Measurements from ENCODE around the gene PLXNA2.

Gene PLXNA2

GRCh38 chr1:208033236-208033635 is 210.9 kb downstream of the PLXNA2 start:
- DNase-seq: no peak

GRCh38 chr1:208031932-208032320 is 212.3 kb downstream of the PLXNA2 start:
- no peak for DNase-seq

DNA sequence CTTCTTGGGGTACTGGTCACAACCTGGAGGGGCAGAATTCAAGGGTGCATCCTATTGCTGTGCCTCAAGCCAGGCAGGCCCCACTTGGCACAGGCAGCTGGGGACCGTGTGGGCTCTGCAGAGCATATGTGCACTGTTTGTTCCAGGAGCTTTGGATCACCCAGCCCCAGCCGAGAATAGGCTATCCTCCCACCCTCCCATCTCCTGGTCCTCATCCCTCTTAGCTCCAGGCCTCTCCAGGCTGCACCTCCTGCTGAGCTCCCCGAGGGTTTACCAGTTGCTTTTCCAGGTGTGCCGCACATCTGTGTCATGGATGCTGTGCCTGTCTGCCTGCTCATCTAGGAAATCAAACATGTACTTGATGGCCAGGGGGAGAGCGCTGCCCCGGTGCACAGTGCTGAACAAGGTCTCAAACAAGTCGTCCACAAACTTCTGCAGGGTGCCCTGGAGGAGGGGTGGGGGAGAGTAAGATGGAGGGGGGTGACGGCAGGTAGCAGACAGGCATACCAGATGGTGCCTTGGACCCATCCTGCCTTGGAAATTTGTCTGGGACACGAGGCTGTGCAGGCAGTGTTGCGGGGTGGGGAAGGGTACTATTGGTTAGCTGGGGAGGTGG is 212.8 kb downstream of the PLXNA2 start:
- DNase-seq: no peak

DNA sequence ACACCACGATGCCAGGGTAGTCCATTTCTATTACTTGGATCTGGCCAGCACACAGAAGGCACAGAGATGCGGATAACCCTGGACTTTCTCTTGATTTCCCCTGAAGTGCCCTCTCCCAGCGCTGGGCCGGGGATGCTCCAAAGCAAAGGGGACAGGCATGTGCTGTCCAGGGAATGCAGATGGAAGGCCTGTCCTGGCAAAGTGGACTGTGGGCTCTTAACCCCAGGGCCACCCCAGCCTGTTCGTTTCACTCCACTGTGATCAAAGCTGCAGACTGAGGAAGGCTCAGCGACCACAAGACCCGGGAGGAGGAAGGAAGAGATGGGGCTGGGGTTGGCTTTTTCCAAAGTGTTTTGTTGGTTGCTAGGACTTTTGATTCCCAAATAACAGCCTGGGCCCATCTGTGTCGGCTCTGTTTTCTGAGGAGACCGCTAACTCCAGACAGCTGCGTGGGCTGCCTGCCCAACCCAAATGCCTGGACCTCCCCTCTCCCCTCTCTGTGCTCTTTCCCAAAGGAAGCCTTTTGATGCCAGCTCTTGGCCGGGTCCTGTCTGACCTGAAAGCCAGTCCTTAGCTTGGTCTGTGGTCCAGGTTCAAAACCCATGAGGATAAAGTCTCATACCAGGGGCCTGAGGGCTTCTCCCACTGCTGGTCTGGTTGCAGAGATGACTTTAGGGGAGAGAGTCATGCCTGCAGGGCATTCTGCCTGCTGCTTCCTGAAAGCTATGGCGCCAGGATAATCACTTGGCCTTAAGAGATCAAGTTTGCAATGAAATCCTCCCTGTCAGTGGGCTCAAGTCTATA is 213.7 kb downstream of the PLXNA2 start:
- no peak for DNase-seq

GRCh38 chr1:208029381-208030287 is 214.6 kb downstream of the PLXNA2 start:
- no peak for DNase-seq

- no peak for DNase-seq
These were observed 215.7 kb downstream of the PLXNA2 start for GRCh38 chr1:208028526-208028925.

DNA sequence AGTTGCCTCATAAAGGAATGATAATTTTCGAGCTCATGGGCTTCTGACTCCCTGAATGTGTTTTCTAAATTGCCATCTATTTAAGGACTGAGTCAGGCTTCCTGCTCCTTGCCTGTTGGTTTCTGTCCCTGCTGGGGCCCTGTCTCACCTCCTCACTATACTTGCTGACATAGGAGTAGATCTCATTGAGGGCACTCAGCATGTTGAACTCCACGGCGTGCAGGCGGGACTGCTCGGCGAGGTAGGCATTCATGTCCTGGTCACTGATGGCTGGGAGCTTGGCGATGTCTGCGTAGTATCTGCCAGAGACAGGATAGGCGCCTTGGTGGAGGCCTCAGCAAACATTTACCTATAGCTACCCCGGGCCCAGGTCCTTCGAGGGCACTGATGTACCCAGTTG is 216.3 kb downstream of the PLXNA2 start:
- no peak for DNase-seq

DNA sequence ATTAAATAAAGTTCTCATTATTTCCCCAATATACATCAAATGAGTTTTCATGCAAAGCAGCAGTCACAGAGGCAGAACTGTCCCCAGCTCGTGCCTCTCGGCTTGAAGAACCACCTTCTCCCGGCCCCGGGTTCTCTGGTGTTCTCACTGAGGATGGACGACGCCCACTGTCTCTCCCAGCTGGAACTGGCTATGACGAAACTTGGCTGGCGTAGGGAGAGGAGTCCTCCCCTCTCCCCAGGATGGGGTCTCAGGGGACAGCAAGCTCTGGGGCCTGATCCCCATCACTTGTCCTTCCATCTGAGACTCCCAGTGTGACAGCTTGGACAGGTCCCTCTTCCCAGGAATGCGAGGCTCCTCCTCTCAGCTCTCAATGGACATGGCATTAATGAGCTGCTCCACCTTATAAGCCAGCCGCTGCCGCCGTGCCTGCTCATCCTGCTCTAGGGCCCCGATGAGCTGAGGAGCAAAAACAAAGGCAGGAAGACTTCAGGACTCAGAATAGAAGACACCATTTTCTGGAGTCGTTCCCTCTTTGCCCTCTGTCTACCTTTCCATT is 217.2 kb downstream of the PLXNA2 start:
- DNase-seq: no peak

DNA sequence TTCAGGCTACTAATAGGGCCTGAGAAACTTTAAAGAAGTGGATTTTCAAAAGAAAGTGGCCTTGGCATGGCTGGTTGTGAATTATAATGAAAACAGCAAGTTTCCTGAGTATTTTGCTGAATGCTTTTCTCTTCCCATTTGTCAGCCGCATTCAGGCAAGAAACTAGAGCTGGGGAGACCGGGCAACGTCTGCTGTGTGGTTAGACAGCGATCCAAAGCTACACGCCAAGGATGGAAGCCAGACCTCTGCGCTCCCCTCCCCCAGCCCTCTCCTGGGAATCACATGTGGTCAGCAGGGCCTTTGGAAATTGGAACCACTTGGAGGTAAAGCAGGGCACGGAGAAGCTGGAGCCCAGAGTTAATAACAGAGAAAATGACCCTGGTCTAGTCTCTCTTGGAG is 219.2 kb downstream of the PLXNA2 start:
- no peak for DNase-seq

DNA sequence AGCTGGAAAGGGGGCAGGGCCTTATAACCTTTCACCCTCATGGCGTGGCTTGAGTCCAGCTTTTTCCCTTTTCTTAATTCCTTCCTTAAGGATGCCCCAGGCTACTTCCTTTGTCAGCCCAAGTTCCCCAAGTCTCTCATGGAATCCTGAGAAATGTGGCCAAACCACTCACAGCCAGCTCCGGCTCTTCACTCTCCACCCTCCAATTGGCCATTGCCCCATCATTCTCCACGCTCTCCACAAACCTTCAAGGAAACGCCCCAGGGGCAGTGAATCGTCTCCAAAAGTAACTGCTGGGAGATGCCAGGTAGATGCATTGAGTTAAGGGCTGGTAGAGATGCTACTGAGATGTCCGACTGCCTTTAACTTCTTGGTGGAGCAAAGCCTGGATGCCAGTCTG is 219.8 kb downstream of the PLXNA2 start:
- no peak for DNase-seq

DNA sequence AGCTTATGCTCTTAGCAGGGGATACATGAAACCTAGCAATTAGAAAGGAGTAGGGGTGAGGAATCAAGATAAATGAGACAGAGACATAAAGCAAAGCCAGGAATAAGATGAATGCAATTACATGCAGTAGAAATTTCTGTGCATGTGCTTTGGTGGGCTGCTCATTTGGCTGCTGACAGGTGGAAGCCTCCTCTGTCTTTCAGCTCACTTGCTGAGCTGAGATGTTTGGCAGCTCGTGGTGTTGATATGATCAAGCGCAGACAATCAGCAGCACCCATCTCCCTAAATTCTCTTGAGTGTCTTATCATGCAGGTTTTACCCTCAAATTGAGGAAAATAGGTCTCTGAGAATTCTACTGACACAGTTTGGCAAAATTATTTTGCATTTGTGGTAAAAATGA is 224.9 kb downstream of the PLXNA2 start:
- DNase-seq: no peak

DNA sequence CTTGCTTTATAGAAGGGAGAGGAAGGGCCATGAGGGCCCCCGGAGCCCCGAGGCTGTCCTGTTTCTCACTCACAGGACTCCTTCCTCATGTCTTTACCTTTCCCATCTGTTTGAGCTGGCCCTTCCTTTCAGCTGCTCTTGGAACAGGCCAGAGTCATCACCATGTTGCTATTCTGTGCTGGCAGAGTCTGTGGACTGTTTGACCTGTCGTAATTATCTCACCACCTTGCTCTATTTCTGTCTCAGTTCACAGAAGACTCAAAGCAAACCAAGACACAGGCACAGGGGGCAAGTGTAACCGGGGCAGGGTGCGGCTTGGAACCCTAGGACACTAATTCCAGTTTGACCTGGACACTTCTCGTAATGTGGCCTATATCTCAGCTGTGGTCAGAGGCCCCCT is 228.9 kb downstream of the PLXNA2 start:
- no peak for DNase-seq

DNA sequence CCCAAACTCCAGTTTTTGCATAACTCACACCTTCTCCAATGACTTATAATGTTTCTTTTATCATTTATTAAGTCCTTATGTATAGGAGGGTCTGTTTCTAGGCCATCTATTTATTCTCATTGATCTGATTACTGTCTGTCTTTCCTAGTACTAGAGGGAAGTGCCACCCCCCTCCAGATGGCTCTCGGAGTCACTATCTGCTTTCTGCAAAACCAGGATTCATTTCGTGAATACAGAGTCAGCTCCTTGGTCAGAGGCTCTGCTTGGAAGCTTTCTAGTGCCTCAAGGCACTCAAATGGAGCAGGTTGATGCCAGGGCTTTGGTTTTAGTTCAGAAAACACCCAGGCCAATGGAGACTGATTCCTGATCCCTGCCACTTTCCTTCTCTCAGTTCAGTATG is 231.0 kb downstream of the PLXNA2 start:
- DNase-seq: no peak

DNA sequence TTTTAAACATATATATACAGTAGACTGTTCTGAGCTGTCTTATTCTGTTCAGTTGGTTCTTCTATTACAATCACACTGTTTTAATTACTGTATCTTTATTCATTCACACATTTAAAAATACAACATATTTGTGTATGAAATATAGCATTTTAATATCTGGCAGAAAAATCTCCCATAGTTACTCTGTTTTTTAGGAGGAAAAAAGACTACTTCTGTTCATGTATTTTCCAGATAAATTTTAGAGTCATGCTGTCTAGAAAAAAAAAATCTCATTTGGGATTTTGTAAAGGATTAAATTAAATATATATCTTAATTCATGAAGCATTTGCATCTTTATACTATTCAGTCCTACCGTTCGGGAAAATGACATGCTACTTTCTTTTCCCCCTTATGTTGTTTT is 231.5 kb downstream of the PLXNA2 start:
- no peak for DNase-seq

GRCh38 chr1:208010487-208011071 is 233.6 kb downstream of the PLXNA2 start:
- no peak for DNase-seq

DNA sequence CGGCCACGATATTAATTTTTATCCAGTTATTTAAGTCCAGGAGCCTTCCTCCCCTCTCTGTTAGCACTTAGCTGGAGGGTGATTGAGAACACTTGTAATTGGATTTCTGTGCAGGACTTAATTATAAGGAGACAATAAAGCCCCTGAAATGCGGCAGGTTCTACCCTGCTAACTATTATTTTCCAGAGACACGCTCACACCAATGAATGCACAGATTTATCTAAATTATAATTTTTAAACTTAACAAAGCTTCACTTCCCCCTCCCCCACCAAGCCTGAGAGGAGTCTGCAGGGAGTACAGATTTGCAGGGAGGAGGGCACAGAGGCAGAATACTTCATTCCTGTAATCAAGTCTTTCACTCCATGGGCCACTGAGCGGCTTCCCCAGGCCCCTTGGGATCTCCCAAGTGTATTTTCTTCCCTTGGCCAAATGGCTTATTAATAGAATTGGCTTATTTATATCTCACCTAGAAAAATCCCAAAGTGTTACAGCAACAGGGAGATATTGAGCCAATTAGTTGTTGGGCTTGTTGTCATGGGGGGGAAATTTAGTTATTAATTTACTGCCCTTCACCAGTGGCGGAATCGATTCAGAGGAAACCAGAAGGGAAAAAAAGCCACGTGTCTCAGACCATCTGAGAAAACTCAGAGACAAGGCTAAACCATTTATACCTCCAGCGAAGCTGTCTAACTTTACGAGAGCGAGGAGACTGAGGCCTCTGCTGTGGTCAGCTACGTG is 234.3 kb downstream of the PLXNA2 start:
- DNase-seq: no peak

GRCh38 chr1:208009303-208009702 is 234.9 kb downstream of the PLXNA2 start:
- no peak for DNase-seq

DNA sequence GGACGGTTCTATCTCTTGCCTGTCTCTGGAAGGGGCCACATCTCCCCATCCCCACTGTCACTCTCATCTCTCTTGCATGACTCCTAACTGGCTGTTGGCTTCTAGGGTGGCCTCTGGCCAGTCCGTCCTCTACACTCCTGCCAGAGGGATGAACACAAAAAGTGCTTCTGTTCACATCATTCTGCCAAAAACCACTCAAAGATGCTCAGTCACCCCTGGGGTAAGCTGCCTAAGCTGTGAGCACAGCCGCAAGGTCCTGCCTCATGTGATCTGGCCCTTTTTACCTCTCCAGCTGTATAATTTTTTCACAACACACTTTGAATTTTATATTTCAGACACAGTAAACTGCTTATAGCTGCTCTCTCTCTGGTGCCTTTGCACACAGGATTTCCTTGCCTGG is 235.7 kb downstream of the PLXNA2 start:
- no peak for DNase-seq

GRCh38 chr1:208007938-208008342 is 236.2 kb downstream of the PLXNA2 start:
- DNase-seq: no peak

DNA sequence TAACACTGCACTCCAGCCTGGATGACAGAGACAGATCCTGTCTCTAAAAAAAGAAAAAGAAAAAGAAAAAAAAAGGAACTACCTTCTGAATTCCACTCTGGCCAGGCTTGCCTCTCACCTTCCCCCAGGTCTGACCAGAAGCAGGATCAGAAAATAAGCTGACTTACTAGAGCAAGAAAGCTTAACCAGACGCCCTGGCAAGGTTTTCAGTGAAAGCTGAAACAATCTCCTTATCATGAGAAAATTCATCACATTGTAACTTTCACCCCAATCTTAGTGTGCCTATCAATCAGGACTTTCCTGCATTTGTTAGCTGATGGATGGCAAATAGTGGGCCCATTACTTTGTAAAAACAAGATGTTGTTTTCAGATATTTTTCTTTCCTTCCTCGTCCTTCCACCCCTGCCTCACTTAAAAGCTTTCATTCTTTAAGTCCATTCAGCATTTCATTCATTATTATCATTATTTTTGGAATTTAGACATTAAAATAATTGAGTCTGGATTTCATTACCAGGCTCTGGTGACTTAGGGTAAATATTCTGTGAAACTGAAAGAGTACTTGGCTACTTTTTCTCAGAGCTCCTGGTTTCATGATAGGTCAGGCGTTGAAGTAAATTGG is 236.8 kb downstream of the PLXNA2 start:
- DNase-seq: no peak

DNA sequence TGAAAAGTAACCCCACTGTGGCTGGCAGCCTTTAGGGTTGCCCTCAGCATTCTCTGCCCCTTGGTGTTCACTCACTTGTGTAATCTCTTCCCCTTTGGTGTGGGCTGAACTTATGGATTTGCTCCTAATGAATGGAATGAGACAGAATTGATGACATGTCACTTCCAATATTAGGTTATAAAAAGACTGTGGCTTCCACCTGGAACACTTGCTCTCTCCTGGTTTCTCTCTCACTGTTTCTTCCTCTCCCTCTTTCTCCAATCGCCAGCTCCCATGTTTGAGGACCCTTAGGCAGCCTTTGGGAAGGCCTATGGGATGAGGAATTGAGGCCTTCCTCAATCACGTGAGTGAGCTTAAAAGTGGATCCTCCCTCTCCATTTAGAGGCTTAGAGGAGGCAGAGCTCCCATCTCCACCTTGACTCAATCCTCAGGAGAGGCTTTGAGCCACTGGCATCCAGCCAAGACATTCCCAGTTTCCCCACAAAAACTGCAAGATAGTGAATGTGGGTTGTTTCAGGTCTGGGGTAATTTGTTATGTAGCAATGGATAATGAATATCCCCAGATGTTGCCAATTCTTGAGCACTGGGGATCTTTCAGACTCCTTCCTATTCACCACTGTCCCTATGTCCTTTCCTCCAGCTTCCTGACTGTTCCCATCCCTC is 237.8 kb downstream of the PLXNA2 start:
- DNase-seq: no peak

Measured in GF-D8 (cell line).